CD4-positive, CD25-positive, alpha-beta regulatory T cell (primary cell): ENCODE measurements around the gene TNIK. TPM values are rescaled to one million over a fixed set of nuclear protein-coding genes. Genes with fewer than 3 reads are reported as not detected.

Experiments
- ATAC-seq, 2 donors: fragments of 150-1000 bp; cut with Tn5 transposase; one replicate each; pipeline ENCODE4 v1.10.0; 2021; ENCODE audit warnings: low read depth in 2 of 2, moderate number of reproducible peaks in 2 of 2, moderate library complexity in 1 of 2
- DNase-seq, 3 donors: peaks; one replicate each; pipeline versions ENCODE4 v3.0.0 to v3.0.0-alpha.2; 2012 to 2022; ENCODE audit warnings: mixed read lengths in 1 of 3
- H3K27ac ChIP-seq: one replicate; pipeline ENCODE4 v1.7.0; 2013; ENCODE audit warnings: mild to moderate bottlenecking, low read length; ENCODE audit not compliant: insufficient read depth, poor library complexity, severe bottlenecking
- H3K27me3 ChIP-seq: one replicate; pipeline ENCODE4 v1.7.0; 2013; ENCODE audit warnings: low read length; ENCODE audit not compliant: control insufficient read depth, insufficient read depth
- H3K36me3 ChIP-seq: one replicate; pipeline ENCODE4 v1.7.0; 2013; ENCODE audit warnings: mild to moderate bottlenecking, low read length, moderate library complexity; ENCODE audit not compliant: control insufficient read depth, insufficient read depth
- H3K4me1 ChIP-seq: 2 replicates; pipeline ENCODE4 v1.7.0; 2013; ENCODE audit warnings: mild to moderate bottlenecking, low read length; ENCODE audit not compliant: insufficient read depth, control insufficient read depth, poor library complexity, severe bottlenecking
- H3K4me3 ChIP-seq: one replicate; pipeline ENCODE4 v1.7.0; 2013; ENCODE audit warnings: low read depth, mild to moderate bottlenecking, low read length, moderate library complexity
- H3K9me3 ChIP-seq, 2 experiments: 1 replicate in 1 of 2; 2 replicates in 1 of 2; pipeline ENCODE4 v1.7.0; 2013; ENCODE audit warnings: low read length in 2 of 2, mild to moderate bottlenecking in 1 of 2, moderate library complexity in 1 of 2; ENCODE audit not compliant: control insufficient read depth in 2 of 2
- H3K27ac Mint-ChIP-seq, 3 donors: one replicate each; pipeline ENCODE4 v1.8.0; 2020 to 2022; ENCODE audit warnings: mild to moderate bottlenecking in 3 of 3, mixed read lengths in 3 of 3, moderate library complexity in 2 of 3
- H3K27me3 Mint-ChIP-seq: one replicate; pipeline ENCODE4 v1.8.0; 2022; ENCODE audit warnings: mild to moderate bottlenecking, mixed read lengths
- H3K36me3 Mint-ChIP-seq: one replicate; pipeline ENCODE4 v1.8.0; 2020; ENCODE audit warnings: mixed read lengths
- H3K4me1 Mint-ChIP-seq, 4 donors: one replicate each; pipeline ENCODE4 v1.8.0; 2020 to 2022; ENCODE audit warnings: mixed read lengths in 4 of 4, mild to moderate bottlenecking in 1 of 4
- H3K4me3 Mint-ChIP-seq, 4 donors: one replicate each; pipeline ENCODE4 v1.8.0; 2020 to 2022; ENCODE audit warnings: mild to moderate bottlenecking in 4 of 4, mixed read lengths in 4 of 4, moderate library complexity in 3 of 4
- H3K9me3 Mint-ChIP-seq, 7 donors: one replicate each; pipeline ENCODE4 v1.8.0; 2020 to 2022; ENCODE audit warnings: mixed read lengths in 7 of 7, mild to moderate bottlenecking in 3 of 7, moderate library complexity in 2 of 7
- polyA plus RNA-seq, 4 donors: library from polyadenylated mRNA; unstranded; fragments of 300-500 nt; fragmentation: Illumina TruSeq; gene quantifications; one replicate each; pipeline ENCODE4 v1.2.3, GENCODE V29; 2021
- total RNA-seq: library from RNA; stranded (reverse); gene quantifications from one replicate; pipeline ENCODE4 v1.2.3, GENCODE V29; 2022

The TNIK gene
- total and polyA plus RNA-seq, 5 donors from 2014 or later = 14.7 to 162 (median 22.3) TPM

- no peak for ATAC-seq
- no peak overlapping the region for H3K27ac Mint-ChIP-seq
- no peak overlapping the region for H3K4me3 Mint-ChIP-seq
Measured at GRCh38 chr3:171039674-171040073, 420.5 kb downstream of the TNIK start.

GRCh38 chr3:171038342-171038741, 421.9 kb downstream of the TNIK start:
- no peaks in the 10 kb centered on the region for H3K36me3 Mint-ChIP-seq
- H3K27ac Mint-ChIP-seq = no peak overlapping the region
- H3K27me3 ChIP-seq = peaks cover 15% of the 10 kb centered on the region
- H3K4me1 ChIP-seq = no peaks in the 10 kb centered on the region
- ATAC-seq (no peak), DNase-seq (no peak)
- H3K4me1 Mint-ChIP-seq = no peaks in the 10 kb centered on the region
- H3K9me3 Mint-ChIP-seq = peaks cover 0 to 8% (median 0%) of the 10 kb centered on the region in 7 donors
- no peak overlapping the region for H3K4me3 ChIP-seq
- no peak overlapping the region for H3K4me3 Mint-ChIP-seq
- H3K36me3 ChIP-seq = no peaks in the 10 kb centered on the region
- H3K27me3 Mint-ChIP-seq = peaks cover 54% of the 10 kb centered on the region
- no peaks in the 10 kb centered on the region for H3K9me3 ChIP-seq
- no peak overlapping the region for H3K27ac ChIP-seq

More at GRCh38 chr3:171039674-171040073, 420.5 kb downstream of the TNIK start:
- no peaks in the 10 kb centered on the region for H3K36me3 Mint-ChIP-seq
- no peaks in the 10 kb centered on the region for H3K4me1 ChIP-seq
- H3K4me3 ChIP-seq = no peak overlapping the region
- DNase-seq = no peak
- no peaks in the 10 kb centered on the region for H3K9me3 ChIP-seq
- peaks cover 0 to 8% (median 0%) of the 10 kb centered on the region in 7 donors for H3K9me3 Mint-ChIP-seq
- no peak overlapping the region for H3K27ac ChIP-seq
- peaks cover 14% of the 10 kb centered on the region for H3K27me3 ChIP-seq
- H3K4me1 Mint-ChIP-seq = peaks cover 0 to 1% (median 0%) of the 10 kb centered on the region in 4 donors
- H3K36me3 ChIP-seq = no peaks in the 10 kb centered on the region
- H3K27me3 Mint-ChIP-seq = peaks cover 57% of the 10 kb centered on the region

- ATAC-seq = no peak
- Histone ChIP-seq H3K9me3 (no peaks in the 10 kb centered on the region), H3K27ac (no peak overlapping the region), H3K27me3 (peaks cover 30% of the 10 kb centered on the region), H3K36me3 (no peaks in the 10 kb centered on the region), H3K4me1 (peaks cover 10% of the 10 kb centered on the region), H3K4me3 (no peak overlapping the region)
- DNase-seq = no peak
- H3K4me3 Mint-ChIP-seq = no peak overlapping the region
- H3K4me1 Mint-ChIP-seq = peaks cover 0 to 4% (median 2%) of the 10 kb centered on the region in 4 donors
- H3K27ac Mint-ChIP-seq = no peak overlapping the region
- no peaks in the 10 kb centered on the region for H3K36me3 Mint-ChIP-seq
- no peaks in the 10 kb centered on the region for H3K9me3 Mint-ChIP-seq
- H3K27me3 Mint-ChIP-seq = peaks cover 24% of the 10 kb centered on the region
Measured at GRCh38 chr3:171028779-171029232, 431.4 kb downstream of the TNIK start.

- Mint-ChIP-seq H3K27me3 (peaks cover 18% of the 10 kb centered on the region), H3K9me3 (no peaks in the 10 kb centered on the region), H3K4me1 (peaks cover 0 to 4% (median 2%) of the 10 kb centered on the region in 4 donors), H3K4me3 (no peak overlapping the region), H3K36me3 (no peaks in the 10 kb centered on the region), H3K27ac (no peak overlapping the region)
- DNase-seq = peak in 2 of 3 donors; percentile 7 to 73
- Histone ChIP-seq H3K9me3 (no peaks in the 10 kb centered on the region), H3K36me3 (no peaks in the 10 kb centered on the region), H3K4me1 (peaks cover 10% of the 10 kb centered on the region), H3K27me3 (peaks cover 28% of the 10 kb centered on the region), H3K27ac (no peak overlapping the region), H3K4me3 (peak overlapping the region; percentile 13)
- ATAC-seq = peak; percentile 20 to 50
Measured at GRCh38 chr3:171028025-171028778, 432.0 kb downstream of the TNIK start.

GRCh38 chr3:171026597-171027293, 433.5 kb downstream of the TNIK start, which contains the start of gene SLC2A2:
SLC2A2 (minus strand) TSS chr3:171026720; CDS start chr3:171026670, 50 bp downstream.
- H3K36me3 Mint-ChIP-seq = no peaks in the 10 kb centered on the region
- Histone ChIP-seq H3K27ac (no peak within 1 kb of the TSS), H3K4me3 (no peak within 1 kb of the TSS), H3K9me3 (no peaks in the 10 kb centered on the region), H3K4me1 (peaks cover 10% of the 10 kb centered on the region), H3K36me3 (no peaks in the 10 kb centered on the region), H3K27me3 (peaks cover 35% of the 10 kb centered on the region)
- no peak for ATAC-seq
- H3K27ac Mint-ChIP-seq = no peak within 1 kb of the TSS
- H3K4me3 Mint-ChIP-seq = no peak within 1 kb of the TSS
- peaks cover 27% of the 10 kb centered on the region for H3K27me3 Mint-ChIP-seq
- H3K4me1 Mint-ChIP-seq = peaks cover 0 to 4% (median 2%) of the 10 kb centered on the region in 4 donors
- no peak for DNase-seq
- peaks cover 0 to 5% (median 0%) of the 10 kb centered on the region in 7 donors for H3K9me3 Mint-ChIP-seq

- ATAC-seq (no peak), DNase-seq (no peak)
- H3K4me1 ChIP-seq = peaks cover 7% of the 10 kb centered on the region
- Mint-ChIP-seq H3K36me3 (no peaks in the 10 kb centered on the region), H3K4me1 (peaks cover 0 to 4% (median 2%) of the 10 kb centered on the region in 4 donors), H3K27ac (no peak overlapping the region), H3K4me3 (no peak overlapping the region), H3K9me3 (peaks cover 0 to 7% (median 0%) of the 10 kb centered on the region in 7 donors), H3K27me3 (peaks cover 36% of the 10 kb centered on the region)
- H3K4me3 ChIP-seq = no peak overlapping the region
- H3K27me3 ChIP-seq = peaks cover 30% of the 10 kb centered on the region
- H3K27ac ChIP-seq = no peak overlapping the region
- no peaks in the 10 kb centered on the region for H3K36me3 ChIP-seq
- H3K9me3 ChIP-seq = no peaks in the 10 kb centered on the region
Measured at GRCh38 chr3:171023566-171023965, 436.6 kb downstream of the TNIK start.

- no peak overlapping the region for H3K27ac Mint-ChIP-seq
- H3K9me3 Mint-ChIP-seq = peaks cover 0 to 7% (median 0%) of the 10 kb centered on the region in 7 donors
- H3K4me3 Mint-ChIP-seq = no peak overlapping the region
- peaks cover 36% of the 10 kb centered on the region for H3K27me3 Mint-ChIP-seq
- Histone ChIP-seq H3K9me3 (no peaks in the 10 kb centered on the region), H3K27ac (no peak overlapping the region), H3K4me1 (no peaks in the 10 kb centered on the region), H3K36me3 (no peaks in the 10 kb centered on the region), H3K4me3 (no peak overlapping the region), H3K27me3 (peaks cover 23% of the 10 kb centered on the region)
- no peaks in the 10 kb centered on the region for H3K4me1 Mint-ChIP-seq
- ATAC-seq = no peak
- DNase-seq = no peak
- H3K36me3 Mint-ChIP-seq = no peaks in the 10 kb centered on the region
Measured at GRCh38 chr3:171021377-171021776, 438.8 kb downstream of the TNIK start.
